GM10266 (cell line): ENCODE data around the gene RCN1.
"Not testable (repeated sequence)": the region's sequence is repeated elsewhere in the genome, so short reads cannot be mapped to it uniquely, and the experiment has no call there.

Source experiments
- DNase-seq: peaks from one replicate; pipeline ENCODE4 v3.0.0; 2012; ENCODE audit errors: extremely low spot score
- TF ChIP-seq, protein P1 (sequence below): IDR thresholded peaks from 2 replicates; pipeline ENCODE4 v1.5.1; 2012; ENCODE audit warnings: mild to moderate bottlenecking, low read depth; ENCODE audit not compliant: control insufficient read depth, insufficient read depth; ENCODE audit errors: missing control alignments

Gene RCN1

DNA sequence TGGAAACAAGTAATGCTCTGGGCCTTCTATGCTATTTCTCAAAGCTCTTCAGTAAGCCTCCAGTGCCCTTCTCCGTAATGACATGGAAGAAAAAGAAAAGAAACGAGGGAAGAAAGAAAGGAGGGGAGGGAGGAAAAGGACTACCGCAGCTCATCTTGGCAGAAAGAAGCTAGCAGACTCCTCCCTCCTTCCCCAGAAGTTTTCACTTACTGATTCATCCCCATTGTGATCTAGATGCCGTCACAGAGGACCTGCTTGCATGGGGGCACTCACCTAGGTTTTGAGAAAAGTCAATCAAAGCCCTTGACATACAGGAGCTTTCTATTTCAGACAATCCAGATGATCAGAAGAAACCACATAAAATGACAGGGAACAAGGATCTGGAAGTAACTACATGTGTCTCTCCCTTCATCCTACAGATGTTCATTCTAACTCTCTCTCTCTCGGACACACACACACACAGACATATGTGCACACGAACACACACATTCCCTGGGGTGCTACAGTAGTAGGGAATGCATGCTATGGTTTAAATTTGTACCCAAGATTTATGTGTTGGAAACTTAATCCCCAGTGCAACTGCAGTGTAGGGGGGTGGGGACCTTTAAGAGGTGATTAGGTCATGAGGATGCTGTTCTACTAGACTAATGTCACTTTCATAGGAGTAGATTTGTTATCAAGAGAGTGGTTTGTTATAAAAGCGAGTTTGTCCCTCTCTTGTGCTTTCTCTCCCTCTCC is 37.6 kb upstream of the RCN1 start:
- no peak for DNase-seq
- TF ChIP-seq, protein P1, sequence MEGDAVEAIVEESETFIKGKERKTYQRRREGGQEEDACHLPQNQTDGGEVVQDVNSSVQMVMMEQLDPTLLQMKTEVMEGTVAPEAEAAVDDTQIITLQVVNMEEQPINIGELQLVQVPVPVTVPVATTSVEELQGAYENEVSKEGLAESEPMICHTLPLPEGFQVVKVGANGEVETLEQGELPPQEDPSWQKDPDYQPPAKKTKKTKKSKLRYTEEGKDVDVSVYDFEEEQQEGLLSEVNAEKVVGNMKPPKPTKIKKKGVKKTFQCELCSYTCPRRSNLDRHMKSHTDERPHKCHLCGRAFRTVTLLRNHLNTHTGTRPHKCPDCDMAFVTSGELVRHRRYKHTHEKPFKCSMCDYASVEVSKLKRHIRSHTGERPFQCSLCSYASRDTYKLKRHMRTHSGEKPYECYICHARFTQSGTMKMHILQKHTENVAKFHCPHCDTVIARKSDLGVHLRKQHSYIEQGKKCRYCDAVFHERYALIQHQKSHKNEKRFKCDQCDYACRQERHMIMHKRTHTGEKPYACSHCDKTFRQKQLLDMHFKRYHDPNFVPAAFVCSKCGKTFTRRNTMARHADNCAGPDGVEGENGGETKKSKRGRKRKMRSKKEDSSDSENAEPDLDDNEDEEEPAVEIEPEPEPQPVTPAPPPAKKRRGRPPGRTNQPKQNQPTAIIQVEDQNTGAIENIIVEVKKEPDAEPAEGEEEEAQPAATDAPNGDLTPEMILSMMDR, result no peak

GRCh38 chr11:32055861-32056260 is 35.0 kb upstream of the RCN1 start:
- no peak for DNase-seq
- TF ChIP-seq, protein P1, result no peak

- DNase-seq, result no peak
- TF ChIP-seq, protein P1, result no peak
Observed at GRCh38 chr11:32056438-32056837, 34.4 kb upstream of the RCN1 start.

DNA sequence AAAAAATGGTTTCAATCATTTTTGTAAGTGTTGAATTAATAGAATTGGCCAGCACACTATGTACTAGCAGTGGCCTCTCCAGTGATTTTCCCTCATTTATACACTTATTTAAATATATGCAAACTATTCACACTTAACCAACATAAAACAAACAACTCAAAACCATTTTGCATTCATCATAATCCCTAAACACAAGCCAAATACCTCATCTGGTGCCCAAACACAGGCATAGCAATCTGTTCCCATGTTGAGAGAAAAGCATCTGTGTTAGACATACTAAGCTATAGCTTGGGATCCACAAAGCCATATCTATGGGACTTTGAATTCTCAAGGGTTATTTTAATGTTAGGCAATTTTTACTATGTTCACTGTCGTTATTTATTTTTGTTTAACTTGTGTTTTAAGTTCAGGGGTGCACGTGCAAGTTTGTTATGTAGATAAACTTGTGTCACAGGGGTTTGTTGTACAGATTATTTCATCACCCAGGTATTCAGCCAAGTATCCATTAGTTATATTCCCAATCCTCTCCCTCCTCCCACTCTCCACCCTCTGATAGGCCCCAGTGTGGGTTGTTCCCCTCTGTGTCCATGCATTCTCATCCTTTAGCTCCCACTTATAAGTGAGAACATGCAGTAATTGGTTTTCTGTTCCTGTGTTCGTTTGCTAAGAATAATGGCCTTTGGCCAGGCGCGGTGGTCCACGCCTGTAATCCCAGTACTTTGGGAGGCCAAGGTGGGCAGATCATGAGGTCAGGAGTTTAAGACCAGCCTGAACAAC is 31.0 kb upstream of the RCN1 start:
- DNase-seq, result no peak
- TF ChIP-seq, protein P1, result no peak

DNA sequence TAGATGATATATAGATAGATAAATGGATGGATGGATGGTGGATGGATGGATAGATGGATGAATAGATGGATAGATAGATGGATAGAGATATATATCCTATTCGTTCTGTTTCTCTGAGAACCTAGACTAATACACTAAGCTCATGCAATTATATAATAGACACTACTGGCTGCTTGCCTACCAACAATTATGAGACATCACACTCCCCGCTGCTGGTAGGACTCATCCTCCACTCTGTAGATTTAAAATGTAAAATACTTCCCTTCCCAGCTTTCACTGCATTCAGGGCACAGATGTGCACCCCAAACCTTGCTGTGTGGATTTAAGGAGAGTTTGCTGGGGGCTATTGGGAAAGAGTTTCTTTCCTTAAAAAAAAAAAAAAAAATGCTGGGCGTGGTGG is 28.3 kb upstream of the RCN1 start:
- TF ChIP-seq, protein P1, result no peak
- no peak for DNase-seq

DNA sequence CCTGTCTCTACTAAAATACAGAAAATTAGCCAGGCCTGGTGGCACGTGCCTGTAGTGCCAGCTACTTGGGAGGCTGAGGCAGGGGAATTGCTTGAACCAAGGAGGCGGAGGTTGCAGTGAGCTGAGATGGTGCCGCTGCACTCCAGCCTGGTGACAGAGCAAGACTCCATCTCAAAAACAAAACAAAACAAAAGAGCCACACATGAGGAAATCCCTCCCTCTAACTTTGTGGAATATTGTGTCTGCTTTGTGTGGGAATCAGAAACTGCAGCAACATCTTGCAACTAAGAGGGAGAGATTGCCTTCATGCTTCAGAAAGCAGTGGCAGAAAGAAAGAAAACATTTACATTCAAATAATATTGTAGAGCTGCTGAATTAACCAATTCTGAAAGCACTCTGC is 27.8 kb upstream of the RCN1 start:
- not testable (repeated sequence) for DNase-seq

DNA sequence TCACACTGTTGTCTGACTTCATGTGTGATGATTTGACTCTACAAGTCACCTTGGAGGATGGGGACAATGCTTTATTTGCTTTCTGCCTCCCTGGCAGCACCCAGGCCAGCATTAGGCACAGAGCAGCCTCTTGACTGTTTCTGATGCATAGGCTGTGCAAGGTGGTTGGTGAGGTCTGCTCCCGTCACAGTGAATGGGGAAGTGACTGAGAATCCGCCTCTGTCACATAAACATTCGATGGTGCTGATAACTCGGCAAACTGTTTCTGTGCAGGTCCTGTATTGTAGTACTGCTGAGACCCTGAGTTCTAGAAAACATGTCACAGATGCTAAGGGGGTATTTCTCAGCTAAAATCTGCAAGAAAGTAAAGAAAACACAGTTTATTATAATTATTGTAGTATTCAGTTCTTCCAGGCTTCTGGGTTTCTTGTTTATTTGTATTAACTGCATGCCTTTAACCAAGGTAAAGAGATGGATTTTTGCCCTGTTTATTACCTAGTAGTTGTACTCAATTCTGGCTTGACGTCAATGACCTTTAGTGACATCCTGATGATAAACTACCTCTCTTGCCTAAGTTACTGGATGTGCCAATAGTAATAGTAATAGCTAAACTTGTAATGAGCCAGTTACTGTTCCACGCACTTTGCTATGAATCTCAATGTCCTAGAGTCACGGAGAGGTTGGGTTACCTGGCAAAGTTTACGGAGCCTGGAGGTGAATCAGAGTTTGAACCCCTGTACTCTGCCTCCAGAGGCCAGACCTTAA is 24.8 kb upstream of the RCN1 start:
- DNase-seq, result no peak
- TF ChIP-seq, protein P1, result no peak
